SK-N-SH treated with all-trans-retinoic acid at 6 μM for 48 hours (cell line): ENCODE measurements around the gene NPAS2.

Experiments
- ATAC-seq: fragments of 200-7000 bp; cut with Tn5 transposase; 3 replicates; pipeline ENCODE4 v1.9.1; 2020; ENCODE audit warnings: mild to moderate bottlenecking, moderate library complexity
- ARNTL ChIP-seq: fragments of 450-650 bp; formaldehyde crosslinking; IDR thresholded peaks from 2 replicates; pipeline ENCODE4 v1.5.0; 2020; ENCODE audit warnings: low read depth, mild to moderate bottlenecking, moderate library complexity, borderline replicate concordance
- ESRRG ChIP-seq: fragments of 250-450 bp; sonication (Bioruptor Pico); IDR thresholded peaks from 2 replicates; pipeline ENCODE4 v1.6.1; 2021; ENCODE audit warnings: mild to moderate bottlenecking
- GLIS3 ChIP-seq: fragments of 250-450 bp; sonication (Bioruptor Pico); IDR thresholded peaks from 2 replicates; pipeline ENCODE4 v1.5.0; 2020; ENCODE audit warnings: mild to moderate bottlenecking, moderate library complexity
- ISL1 ChIP-seq: fragments of 250-450 bp; sonication (Bioruptor Pico); IDR thresholded peaks from 2 replicates; pipeline ENCODE4 v2.1.2; 2022; ENCODE audit warnings: mild to moderate bottlenecking, moderate library complexity
- OSR1 ChIP-seq: fragments of 250-450 bp; sonication (Bioruptor Pico); IDR thresholded peaks from 2 replicates; pipeline ENCODE4 v1.8.0; 2022; ENCODE audit warnings: moderate library complexity, mild to moderate bottlenecking, inconsistent platforms
- PPARA ChIP-seq: fragments of 250-450 bp; sonication (Bioruptor Pico); IDR thresholded peaks from 2 replicates; pipeline ENCODE4 v1.5.0; 2020; ENCODE audit warnings: mild to moderate bottlenecking, borderline replicate concordance
- RARB ChIP-seq: fragments of 250-450 bp; sonication (Bioruptor Pico); IDR thresholded peaks from 2 replicates; pipeline ENCODE4 v1.8.0; 2021; ENCODE audit warnings: mild to moderate bottlenecking, moderate library complexity
- SNAI2 ChIP-seq: fragments of 250-450 bp; sonication (Bioruptor Pico); IDR thresholded peaks from 2 replicates; pipeline ENCODE4 v1.5.0; 2020; ENCODE audit warnings: mild to moderate bottlenecking, moderate library complexity
- TCF4 ChIP-seq: fragments of 250-450 bp; sonication (Bioruptor Pico); IDR thresholded peaks from 2 replicates; pipeline ENCODE4 v1.8.0; 2021; ENCODE audit warnings: mild to moderate bottlenecking, moderate library complexity, borderline replicate concordance
- TOX ChIP-seq: fragments of 250-450 bp; sonication (Bioruptor Pico); IDR thresholded peaks from 2 replicates; pipeline ENCODE4 v1.8.0; 2021; ENCODE audit warnings: mild to moderate bottlenecking, moderate library complexity, borderline replicate concordance
- ZC3H10 ChIP-seq: fragments of 250-450 bp; sonication (Bioruptor Pico); IDR thresholded peaks from 2 replicates; pipeline ENCODE4 v1.5.1; 2021; ENCODE audit warnings: mild to moderate bottlenecking, moderate library complexity
- ZFP3 ChIP-seq: fragments of 250-450 bp; sonication (Bioruptor Pico); IDR thresholded peaks from 2 replicates; pipeline ENCODE4 v1.5.0; 2020; ENCODE audit warnings: mild to moderate bottlenecking, moderate library complexity
- ZFP30 ChIP-seq: fragments of 450-650 bp; formaldehyde crosslinking; IDR thresholded peaks from 2 replicates; pipeline ENCODE4 v1.5.0; 2022; ENCODE audit warnings: mild to moderate bottlenecking, moderate library complexity
- ZNF565 ChIP-seq: fragments of 450-650 bp; formaldehyde crosslinking; conservative IDR thresholded peaks from 2 replicates; pipeline ENCODE4 v1.5.0; 2020; ENCODE audit warnings: low read depth, mild to moderate bottlenecking, moderate library complexity
- ZNF70 ChIP-seq: fragments of 450-650 bp; formaldehyde crosslinking; IDR thresholded peaks from 2 replicates; pipeline ENCODE4 v1.5.0; 2020; ENCODE audit warnings: mild to moderate bottlenecking, moderate library complexity
- ZNF8 ChIP-seq: fragments of 450-650 bp; formaldehyde crosslinking; IDR thresholded peaks from 2 replicates; pipeline ENCODE4 v1.5.0; 2020; ENCODE audit warnings: mild to moderate bottlenecking, moderate library complexity
- TF ChIP-seq, protein P1 (sequence below): fragments of 250-450 bp; sonication (Bioruptor Pico); IDR thresholded peaks from 2 replicates; pipeline ENCODE4 v1.5.1; 2020; ENCODE audit warnings: low read depth, mild to moderate bottlenecking, moderate library complexity
- TF ChIP-seq, protein P2 (sequence below): fragments of 250-450 bp; sonication (Bioruptor Pico); IDR thresholded peaks from 2 replicates; pipeline ENCODE4 v1.5.0; 2020; ENCODE audit warnings: mild to moderate bottlenecking, moderate library complexity
- TF ChIP-seq, protein P3 (sequence below): fragments of 250-450 bp; sonication (Bioruptor Pico); IDR thresholded peaks from 2 replicates; pipeline ENCODE4 v1.8.0; 2021; ENCODE audit warnings: low read depth, mild to moderate bottlenecking, moderate library complexity, borderline replicate concordance
- TF ChIP-seq, protein P4 (sequence below): fragments of 250-450 bp; sonication (Bioruptor Pico); IDR thresholded peaks from 2 replicates; pipeline ENCODE4 v1.5.1; 2021; ENCODE audit warnings: mild to moderate bottlenecking, moderate library complexity

The NPAS2 gene

DNA sequence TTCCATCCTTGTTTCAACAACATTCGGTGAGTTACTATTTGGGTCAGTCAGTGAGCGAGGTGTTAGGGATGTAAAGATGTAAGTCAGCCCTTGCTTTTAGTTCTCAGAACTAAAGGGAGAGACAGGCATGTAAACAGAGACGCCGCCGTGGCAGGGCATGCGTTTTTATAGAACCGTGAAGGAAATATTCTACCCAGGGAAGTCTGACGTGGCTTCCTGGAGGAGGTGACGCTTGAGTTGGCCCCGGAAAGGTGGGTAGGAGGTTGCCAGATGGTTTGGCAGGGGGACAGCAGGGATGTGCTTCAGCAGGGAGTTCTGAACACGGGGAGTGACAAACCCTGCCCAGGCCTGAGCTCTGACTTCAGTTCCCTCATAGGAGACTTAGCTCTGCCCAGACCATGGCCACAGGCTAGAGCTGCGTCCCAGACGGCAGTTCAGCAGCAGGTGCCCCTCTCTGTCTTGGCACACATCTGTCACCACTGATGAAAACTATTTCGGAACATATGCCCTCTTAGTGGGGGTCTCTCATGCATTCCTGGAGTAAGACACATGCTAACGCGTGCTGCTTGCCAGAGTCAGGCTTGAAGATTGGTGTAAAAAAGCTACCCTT is 158.7 kb downstream of the NPAS2 start:
- TF ChIP-seq ZFP3 (CRISPR knock-in tag) (peak; percentile 91), ZFP30 (CRISPR knock-in tag) (no peak)
- no peak for ATAC-seq

DNA sequence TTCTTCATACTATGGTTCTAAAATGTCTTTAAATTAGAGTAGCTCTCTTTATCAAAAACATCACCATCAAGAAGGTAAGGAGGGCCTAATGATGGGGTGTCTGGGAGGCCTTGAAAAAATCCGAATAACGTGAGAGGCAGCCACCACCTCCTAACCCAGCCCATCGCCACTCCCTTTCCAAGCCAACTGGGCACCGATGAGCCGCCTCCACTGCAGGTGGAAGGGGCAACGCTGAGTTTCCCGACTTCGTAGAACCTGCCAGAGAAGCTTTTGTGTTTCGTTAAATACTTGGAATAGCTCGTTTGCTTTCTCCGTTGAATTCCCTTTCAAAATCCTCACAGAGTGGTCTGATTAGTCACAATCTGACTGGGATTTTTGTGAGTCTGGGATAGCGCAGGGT is 160.1 kb downstream of the NPAS2 start:
- TF ChIP-seq SNAI2 (CRISPR knock-in tag): no peak
- no peak for TF ChIP-seq ZFP30 (CRISPR knock-in tag)
- TF ChIP-seq OSR1: no peak
- no peak for TF ChIP-seq ESRRG (CRISPR knock-in tag)
- TF ChIP-seq ZFP3 (CRISPR knock-in tag): no peak
- TF ChIP-seq, protein P1, sequence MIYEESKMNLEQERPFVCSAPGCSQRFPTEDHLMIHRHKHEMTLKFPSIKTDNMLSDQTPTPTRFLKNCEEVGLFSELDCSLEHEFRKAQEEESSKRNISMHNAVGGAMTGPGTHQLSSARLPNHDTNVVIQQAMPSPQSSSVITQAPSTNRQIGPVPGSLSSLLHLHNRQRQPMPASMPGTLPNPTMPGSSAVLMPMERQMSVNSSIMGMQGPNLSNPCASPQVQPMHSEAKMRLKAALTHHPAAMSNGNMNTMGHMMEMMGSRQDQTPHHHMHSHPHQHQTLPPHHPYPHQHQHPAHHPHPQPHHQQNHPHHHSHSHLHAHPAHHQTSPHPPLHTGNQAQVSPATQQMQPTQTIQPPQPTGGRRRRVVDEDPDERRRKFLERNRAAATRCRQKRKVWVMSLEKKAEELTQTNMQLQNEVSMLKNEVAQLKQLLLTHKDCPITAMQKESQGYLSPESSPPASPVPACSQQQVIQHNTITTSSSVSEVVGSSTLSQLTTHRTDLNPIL (CRISPR knock-in tag): no peak
- TF ChIP-seq, protein P2, sequence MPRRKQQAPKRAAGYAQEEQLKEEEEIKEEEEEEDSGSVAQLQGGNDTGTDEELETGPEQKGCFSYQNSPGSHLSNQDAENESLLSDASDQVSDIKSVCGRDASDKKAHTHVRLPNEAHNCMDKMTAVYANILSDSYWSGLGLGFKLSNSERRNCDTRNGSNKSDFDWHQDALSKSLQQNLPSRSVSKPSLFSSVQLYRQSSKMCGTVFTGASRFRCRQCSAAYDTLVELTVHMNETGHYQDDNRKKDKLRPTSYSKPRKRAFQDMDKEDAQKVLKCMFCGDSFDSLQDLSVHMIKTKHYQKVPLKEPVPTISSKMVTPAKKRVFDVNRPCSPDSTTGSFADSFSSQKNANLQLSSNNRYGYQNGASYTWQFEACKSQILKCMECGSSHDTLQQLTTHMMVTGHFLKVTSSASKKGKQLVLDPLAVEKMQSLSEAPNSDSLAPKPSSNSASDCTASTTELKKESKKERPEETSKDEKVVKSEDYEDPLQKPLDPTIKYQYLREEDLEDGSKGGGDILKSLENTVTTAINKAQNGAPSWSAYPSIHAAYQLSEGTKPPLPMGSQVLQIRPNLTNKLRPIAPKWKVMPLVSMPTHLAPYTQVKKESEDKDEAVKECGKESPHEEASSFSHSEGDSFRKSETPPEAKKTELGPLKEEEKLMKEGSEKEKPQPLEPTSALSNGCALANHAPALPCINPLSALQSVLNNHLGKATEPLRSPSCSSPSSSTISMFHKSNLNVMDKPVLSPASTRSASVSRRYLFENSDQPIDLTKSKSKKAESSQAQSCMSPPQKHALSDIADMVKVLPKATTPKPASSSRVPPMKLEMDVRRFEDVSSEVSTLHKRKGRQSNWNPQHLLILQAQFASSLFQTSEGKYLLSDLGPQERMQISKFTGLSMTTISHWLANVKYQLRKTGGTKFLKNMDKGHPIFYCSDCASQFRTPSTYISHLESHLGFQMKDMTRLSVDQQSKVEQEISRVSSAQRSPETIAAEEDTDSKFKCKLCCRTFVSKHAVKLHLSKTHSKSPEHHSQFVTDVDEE (CRISPR knock-in tag): no peak
- no peak for TF ChIP-seq ZNF8 (CRISPR knock-in tag)
- TF ChIP-seq PPARA: no peak
- no peak for TF ChIP-seq TOX (CRISPR knock-in tag)
- TF ChIP-seq ISL1 (CRISPR knock-in tag): no peak
- TF ChIP-seq RARB (CRISPR knock-in tag): no peak
- no peak for TF ChIP-seq ZNF565 (CRISPR knock-in tag)
- TF ChIP-seq ZNF70 (CRISPR knock-in tag): no peak
- TF ChIP-seq GLIS3 (CRISPR knock-in tag): no peak
- TF ChIP-seq, protein P3, sequence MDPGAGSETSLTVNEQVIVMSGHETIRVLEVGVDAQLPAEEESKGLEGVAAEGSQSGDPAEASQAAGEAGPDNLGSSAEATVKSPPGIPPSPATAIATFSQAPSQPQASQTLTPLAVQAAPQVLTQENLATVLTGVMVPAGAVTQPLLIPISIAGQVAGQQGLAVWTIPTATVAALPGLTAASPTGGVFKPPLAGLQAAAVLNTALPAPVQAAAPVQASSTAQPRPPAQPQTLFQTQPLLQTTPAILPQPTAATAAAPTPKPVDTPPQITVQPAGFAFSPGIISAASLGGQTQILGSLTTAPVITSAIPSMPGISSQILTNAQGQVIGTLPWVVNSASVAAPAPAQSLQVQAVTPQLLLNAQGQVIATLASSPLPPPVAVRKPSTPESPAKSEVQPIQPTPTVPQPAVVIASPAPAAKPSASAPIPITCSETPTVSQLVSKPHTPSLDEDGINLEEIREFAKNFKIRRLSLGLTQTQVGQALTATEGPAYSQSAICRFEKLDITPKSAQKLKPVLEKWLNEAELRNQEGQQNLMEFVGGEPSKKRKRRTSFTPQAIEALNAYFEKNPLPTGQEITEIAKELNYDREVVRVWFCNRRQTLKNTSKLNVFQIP: no peak
- no peak for ATAC-seq

DNA sequence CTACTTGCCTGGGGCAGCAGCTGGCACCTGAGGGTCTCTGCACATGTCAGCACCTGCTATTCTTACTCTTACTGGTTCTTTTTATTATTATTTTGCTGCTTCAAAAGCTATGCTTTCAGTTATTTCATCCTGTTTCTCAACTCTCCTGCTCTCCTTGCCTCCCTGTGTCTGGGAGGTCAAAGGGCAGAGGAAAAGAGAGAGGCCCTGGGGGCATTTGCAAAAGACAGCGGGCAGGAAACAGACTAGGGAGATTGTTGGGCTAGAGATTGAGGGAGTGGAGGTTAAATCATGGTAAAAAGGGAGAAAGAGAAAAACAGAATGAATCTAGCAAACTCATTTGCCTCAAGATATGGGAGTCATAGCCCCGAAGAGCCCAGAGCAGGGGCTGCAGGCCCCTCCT is 161.1 kb downstream of the NPAS2 start:
- no peak for ATAC-seq
- TF ChIP-seq, protein P4, sequence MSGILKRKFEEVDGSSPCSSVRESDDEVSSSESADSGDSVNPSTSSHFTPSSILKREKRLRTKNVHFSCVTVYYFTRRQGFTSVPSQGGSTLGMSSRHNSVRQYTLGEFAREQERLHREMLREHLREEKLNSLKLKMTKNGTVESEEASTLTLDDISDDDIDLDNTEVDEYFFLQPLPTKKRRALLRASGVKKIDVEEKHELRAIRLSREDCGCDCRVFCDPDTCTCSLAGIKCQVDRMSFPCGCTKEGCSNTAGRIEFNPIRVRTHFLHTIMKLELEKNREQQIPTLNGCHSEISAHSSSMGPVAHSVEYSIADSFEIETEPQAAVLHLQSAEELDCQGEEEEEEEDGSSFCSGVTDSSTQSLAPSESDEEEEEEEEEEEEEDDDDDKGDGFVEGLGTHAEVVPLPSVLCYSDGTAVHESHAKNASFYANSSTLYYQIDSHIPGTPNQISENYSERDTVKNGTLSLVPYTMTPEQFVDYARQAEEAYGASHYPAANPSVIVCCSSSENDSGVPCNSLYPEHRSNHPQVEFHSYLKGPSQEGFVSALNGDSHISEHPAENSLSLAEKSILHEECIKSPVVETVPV: no peak
- TF ChIP-seq, protein P2 (CRISPR knock-in tag): no peak
- TF ChIP-seq TCF4 (CRISPR knock-in tag): no peak

DNA sequence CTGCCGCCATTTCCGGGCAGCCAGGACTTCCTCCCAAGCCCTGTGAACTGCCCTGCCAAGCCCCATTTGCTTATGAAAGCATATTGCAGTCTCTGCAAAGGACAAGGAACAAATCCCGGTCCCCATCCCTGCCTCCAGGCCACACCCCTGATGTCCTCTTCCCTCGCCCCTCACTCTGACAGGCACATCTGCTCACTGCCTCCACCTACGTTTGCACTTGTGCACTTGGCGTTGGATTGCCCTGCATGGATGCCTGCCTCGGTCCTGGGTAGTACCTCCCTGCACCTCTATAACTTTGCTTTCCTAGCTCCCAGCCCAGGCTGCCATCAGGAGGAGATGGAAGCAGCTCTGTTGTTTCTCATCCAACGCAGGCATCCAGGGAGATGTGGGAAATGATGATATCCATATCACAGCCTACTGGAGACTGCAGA is 162.5 kb downstream of the NPAS2 start:
- peak; percentile 13 for ATAC-seq
- TF ChIP-seq TCF4 (CRISPR knock-in tag) (no peak), RARB (CRISPR knock-in tag) (no peak), ZNF8 (CRISPR knock-in tag) (no peak), ARNTL (CRISPR knock-in tag) (no peak), ESRRG (CRISPR knock-in tag) (no peak), GLIS3 (CRISPR knock-in tag) (no peak), ZNF70 (CRISPR knock-in tag) (no peak), ZNF565 (CRISPR knock-in tag) (no peak), ZC3H10 (CRISPR knock-in tag) (no peak)
- TF ChIP-seq, protein P4: no peak
- TF ChIP-seq, protein P1 (CRISPR knock-in tag): no peak
